Fibroblast of skin of left quadriceps (primary cell): ENCODE results near the gene OTOP2.
"Not testable (repeated sequence)": the region's sequence is repeated elsewhere in the genome, so short reads cannot be mapped to it uniquely, and the experiment has no call there.

Experiments
- DNase-seq, 2 experiments: peaks; one replicate each; pipeline ENCODE4 v3.0.0-alpha.2; 2013; ENCODE audit warnings: low read depth in 2 of 2

The OTOP2 gene

DNA sequence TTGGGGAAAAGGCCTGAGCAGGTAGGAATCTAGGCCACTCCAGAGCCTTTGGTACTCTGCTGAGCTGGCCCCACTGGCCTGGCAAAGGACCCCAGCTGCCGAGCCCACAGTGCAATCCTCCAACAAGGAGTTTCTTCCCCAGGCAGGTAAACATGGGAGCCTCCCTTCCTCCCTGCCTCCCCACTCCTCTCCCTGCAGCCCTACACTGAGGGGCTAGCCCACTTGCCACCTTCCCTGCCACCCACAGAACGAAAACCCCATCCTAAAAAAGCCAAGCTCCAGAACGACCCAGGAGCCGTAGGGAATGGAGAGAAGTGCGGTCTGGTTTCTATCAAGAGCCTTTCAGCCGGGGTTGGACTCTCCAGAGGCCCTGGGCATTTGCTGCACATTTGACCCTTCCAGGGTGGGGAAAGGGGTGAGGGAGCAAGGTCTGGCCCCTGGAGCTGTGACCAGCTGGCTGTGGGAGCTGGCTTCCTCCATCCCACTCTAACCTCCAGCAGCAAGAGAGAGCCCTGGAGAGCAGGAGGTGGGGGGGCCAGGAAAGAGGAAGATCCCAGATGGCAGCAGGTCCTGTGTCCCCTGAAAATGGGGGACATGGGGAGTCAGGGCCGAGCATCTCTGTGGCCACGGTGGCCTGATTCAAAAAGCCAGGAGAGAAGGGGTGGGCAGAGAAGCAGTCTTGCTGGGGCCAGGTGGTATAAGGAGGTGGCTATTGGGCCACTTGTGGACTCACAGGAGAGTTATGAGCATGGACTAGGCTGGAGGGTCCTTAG lies 47.2 kb downstream of the OTOP2 start:
- DNase-seq = no peak

DNA sequence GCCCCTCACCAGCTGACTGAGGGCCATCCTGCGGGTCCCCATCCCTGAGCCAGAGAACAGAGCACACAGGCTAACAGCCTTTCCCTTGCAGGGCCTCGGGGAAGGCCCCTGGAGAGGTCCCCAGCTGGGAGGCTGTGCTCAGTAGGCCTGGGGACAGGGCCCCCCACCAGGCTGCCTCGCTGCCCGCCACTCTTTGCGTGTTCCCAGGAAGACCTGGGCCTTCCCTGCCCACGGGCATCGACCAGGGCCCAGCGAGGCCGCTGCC lies 47.7 kb downstream of the OTOP2 start:
- DNase-seq = no peak

DNA sequence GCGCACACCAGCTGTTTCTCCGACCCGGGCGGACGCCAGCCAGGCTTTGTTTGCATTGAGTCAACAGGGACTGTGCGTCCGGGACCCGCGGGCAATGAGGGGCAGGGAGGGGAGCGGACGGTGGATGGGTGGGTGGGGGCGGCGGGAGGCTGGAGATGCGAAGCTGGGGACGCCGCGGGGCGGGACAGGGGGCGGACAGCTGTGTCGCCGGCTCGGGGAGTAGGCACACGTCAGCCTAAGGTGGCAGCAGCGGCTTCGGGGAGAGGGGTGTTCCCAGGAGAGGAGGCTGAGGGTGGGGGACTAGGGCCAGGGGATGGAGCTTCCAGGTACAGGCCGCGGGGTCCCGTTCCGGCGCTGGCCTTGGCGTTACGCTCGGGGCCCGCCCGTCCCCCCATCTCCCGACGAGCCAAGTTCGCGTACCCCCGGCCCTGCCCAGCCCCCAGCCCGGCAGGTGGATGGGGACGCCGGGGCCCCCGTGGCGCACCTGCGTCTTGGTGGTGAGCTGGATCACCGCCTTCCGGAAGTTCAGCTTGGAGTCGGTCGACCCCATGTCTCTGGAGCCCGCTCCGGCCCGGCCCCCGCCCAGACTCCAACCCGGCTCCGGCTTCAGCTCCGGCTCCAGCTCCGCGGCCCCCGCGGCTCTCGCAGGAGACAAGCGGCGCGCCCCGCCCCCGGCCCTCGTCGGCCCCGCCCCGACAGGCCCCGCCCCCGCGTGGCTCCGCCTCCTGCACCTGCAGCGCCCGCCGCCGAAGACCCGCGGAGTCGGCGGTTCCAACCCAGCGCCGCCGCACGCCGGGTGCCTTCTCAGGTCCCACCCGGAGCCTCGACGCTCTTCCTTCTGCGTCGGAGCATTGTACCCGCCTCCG lies 48.3 kb downstream of the OTOP2 start, which contains the start of gene HID1:
TSS of gene HID1 (minus strand) at position 653 of the 866 bp plus-strand sequence. CDS start at position 550, 103 bp downstream.
- no peak for DNase-seq

DNA sequence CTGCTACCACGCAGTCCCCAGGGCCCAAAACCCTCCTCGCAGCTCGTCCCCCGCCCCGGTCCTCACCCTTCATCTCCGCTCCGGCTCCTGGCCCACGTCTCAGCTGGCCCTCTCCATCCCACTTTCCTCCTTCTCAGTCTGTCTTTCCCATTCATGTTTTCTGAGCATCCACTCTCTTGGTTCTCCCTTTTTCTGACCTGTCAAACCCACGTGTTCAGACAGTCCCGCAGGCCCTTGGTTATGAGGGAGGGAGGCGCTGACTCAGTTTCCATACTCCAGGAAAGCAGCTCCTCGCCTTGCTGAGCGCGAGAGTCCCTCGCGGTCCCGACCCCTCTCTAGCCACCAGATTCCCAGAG lies 48.9 kb downstream of the OTOP2 start:
- no peak for DNase-seq

DNA sequence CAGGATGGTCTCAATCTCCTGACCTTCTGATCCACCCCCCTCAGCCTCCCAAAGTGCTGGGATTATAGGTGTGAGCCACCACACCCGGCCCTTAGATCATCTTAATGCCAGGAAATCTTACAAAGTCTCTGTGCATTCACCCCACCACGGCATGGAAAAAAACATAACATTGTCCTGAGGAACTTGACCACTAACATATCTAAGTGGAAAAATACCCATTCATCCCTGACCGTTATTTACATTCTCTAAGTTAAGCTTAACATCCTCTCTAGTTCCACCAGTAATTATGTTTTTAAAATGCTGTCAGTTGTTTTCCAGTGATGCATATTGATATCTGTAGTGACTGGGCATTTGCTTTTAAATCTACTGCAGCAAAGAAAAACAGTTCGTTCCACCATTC lies 51.9 kb downstream of the OTOP2 start:
- DNase-seq = no peak

DNA sequence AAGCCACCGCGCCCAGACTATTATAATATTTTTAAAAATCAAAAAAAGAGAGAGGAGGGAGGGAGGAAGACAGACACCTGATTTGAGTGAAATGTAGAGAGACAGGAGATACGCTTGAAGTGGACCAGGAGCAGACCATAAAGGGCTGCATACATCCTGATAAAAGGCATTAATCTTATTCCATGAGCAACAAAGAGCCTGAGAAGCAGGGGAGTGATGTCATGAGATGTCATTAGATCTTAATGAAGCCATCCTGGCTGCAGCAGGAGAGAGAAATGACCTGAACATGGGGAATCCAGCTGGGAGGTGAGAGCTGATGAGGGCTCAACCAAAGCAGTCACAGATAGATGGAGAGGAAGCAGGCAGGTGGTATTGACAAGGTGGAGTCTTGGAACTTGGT lies 53.7 kb downstream of the OTOP2 start:
- no peak for DNase-seq

DNA sequence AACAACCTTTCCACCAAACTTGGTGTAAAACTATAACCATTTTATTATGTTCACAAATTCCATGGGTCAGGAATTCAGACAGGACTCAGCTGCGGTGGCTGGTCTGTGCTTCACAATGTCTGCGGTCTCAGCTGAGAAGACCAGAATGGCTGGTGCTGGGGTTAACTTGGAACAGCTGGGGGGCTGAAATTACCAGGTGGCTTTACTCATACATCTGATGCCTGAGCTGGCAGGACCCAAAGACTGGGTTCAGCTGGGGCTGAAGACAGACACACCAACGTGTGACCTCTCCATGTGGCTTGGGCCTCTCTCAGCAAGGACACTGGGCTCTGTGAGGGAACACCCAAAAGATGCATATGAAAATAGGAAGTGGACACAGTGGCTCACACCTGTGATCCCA lies 54.2 kb downstream of the OTOP2 start:
- DNase-seq = no peak

DNA sequence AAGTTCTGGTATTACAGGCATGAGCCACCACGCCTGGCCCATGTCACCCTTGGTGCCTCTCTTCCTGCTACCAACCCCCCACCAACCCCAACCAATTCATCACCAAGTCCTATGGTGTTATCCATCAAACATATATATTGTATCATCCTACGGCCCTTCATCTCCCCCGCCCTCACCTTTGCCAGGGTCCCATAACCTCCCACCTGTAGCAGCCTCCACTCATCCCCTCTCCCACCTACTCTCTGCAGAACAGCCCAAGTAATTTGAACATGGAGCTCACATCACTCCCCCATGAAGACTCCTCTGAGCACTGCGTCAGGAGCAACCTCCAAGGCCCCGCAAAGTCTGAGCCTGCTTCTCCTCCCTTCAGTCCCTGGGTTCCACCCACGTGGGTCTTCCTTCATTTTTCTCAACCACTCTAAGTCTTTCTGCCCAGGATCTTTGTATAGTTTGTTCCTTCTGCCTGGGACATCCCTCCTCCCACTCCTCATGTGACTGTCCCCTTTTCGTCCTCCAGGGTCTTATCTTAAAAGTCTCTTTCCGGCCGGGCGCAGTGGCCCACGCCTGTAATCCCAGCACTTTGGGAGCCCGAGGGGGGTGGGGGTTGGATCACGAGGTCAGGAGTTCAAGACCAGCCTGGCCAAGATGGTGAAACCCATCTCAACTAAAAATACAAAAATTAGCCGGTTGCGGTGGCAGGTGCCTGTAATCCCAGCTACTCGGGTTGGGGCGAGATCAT lies 55.5 kb downstream of the OTOP2 start:
- no peak for DNase-seq

DNA sequence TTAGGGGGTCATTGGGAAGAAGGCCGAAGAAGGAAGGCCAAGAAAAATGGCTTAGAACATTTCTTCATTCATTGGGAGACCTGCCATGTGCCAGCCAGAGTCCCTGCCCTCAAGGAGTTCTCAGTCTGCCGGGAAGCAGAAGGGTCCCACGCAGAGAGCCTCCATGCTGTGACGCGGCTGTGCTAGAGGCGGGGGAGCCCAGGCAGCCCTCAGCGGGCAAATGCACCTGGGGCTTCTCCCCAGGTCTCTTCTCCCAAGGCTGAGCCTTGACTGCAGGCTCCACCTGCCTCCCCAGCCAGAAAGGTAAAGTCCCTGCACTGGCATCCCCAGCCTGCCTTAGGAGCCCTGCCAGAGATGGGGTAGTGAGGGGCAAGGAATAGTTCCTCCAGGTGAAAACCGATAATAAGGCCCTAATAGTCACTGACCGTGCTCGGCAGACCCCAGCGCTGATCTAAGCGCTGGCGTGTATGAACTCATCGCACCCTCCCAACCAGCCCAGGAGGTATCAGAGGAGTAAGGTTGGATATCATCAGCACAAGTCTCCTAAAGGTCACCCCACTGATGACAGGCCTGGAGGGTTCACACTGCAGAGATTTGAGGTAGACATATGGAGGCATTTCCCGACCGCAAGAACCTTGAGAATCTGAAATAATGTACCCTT lies 57.4 kb downstream of the OTOP2 start:
- DNase-seq = no peak

DNA sequence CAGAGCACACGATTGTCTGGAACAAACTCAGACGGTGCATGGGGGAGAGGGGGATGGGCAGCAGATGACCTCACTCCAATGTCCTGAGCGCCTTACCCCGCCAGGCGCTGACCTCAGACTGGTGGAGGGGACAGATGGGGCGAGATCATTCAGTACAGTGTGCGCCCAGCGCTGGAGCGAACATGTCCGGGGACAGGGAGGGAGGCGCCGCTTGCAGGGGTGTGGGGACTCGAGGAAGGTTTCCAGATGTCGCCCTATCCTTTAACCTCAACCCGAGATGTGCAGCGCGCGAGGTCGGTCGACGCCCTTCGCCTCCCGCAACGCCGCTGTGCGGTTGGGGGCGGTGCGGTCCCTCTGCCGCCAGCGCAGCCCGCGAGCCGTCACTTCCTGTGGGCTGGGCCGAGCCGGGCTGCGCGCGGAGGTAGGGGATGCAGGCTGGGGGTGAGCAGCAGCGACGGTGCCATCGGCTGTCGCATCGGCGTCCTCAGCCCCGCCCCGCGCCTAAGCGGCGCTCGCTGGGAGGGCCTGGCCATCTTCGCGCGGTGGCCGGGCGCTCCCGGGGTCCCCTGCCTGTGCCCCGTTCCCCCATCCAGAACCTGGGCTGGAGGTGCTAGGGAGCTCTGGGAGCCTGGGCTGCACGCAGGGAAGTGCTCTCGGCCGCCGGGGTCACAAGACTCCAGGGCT lies 58.0 kb downstream of the OTOP2 start:
- DNase-seq = no peak

DNA sequence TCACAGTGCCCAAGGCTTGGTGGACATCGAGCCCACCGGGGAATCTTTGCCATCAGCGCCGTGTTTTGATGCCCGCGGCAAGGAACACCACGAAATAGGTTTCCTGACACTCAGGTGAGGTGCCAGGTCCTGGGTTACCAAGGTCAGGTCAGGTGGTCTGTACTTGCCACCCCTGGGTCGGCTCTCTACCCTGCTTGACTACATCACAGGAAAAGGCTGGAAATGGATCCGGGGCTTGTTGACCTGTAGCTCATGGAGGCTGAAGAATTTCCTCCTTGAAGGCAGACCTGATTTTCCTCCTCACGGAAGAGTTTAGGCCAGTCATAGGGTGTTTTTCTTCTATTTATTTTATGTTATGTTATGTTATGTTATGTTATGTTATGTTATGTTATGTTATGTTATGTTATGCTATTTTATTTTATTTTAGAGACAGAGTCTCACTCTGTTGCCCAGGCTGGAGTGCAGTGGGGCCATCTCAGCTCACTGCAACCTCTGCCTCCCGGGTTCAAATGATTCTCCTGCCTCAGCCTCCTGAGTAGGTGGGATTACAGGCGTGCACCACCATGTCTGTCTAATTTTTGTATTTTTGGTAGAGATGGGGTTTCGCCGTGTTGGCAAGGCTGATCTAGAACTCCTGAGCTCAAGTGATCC lies 58.7 kb downstream of the OTOP2 start:
- DNase-seq = not testable (repeated sequence)
